Mucosa of descending colon (tissue), 3 donors: ENCODE data around the gene DLD. TPM values are rescaled to one million over a fixed set of nuclear protein-coding genes. Genes with fewer than 3 reads are reported as not detected.

Experiments
- ATAC-seq: fragments of 200-7000 bp; cut with Tn5 transposase; one replicate; pipeline ENCODE4 v1.9.1; 2020; ENCODE audit warnings: mild to moderate bottlenecking, moderate library complexity
- DNase-seq, 3 donors: peaks; one replicate each; pipeline ENCODE4 v3.0.0-alpha.2; 2020
- H3K36me3 ChIP-seq: fragments of 200-600 bp; one replicate; pipeline ENCODE4 v1.8.0; 2021; ENCODE audit warnings: low read depth, mild to moderate bottlenecking
- H3K4me1 ChIP-seq: fragments of 200-600 bp; one replicate; pipeline ENCODE4 v1.8.0; 2021; ENCODE audit warnings: low read depth, mild to moderate bottlenecking
- H3K4me3 ChIP-seq: fragments of 200-600 bp; one replicate; pipeline ENCODE4 v1.8.0; 2021; ENCODE audit warnings: mild to moderate bottlenecking
- H3K9me3 ChIP-seq: fragments of 200-600 bp; one replicate; pipeline ENCODE4 v1.8.0; 2021; ENCODE audit warnings: mild to moderate bottlenecking
- CTCF ChIP-seq: fragments of 200-600 bp; IDR thresholded peaks from one replicate; pipeline ENCODE4 v1.8.0; 2022; ENCODE audit warnings: antibody characterized with exemption, mild to moderate bottlenecking
- intact Hi-C, 2 donors: fragments of 100-400 bp; cut with DNase I in 1 of 2; cut with micrococcal nuclease in 1 of 2; formaldehyde crosslinking; loops; one replicate each; pipeline versions ENCODE4 v1.11.0 to v1.11.1; 2022; cut with DNase I, micrococcal nuclease
- total RNA-seq, 3 donors: library from RNA; stranded (reverse); fragmentation: NEBNext Ultra II Directional in 2 of 3; extraction: Animal tissue kit (Norgen Biotek cat#: 25700) in 2 of 3; gene quantifications; one replicate each; pipeline versions ENCODE4 v1.2.1 to v1.2.4, GENCODE V29; 2021 to 2023
- donor health status: DM: no; HTN: no; CAD: no; lungs with moderate emphysema.
- donor health status: DM: no; HTN: no; CAD: no.
- donor health status: DM: no; HTN: yes; CAD: no.

The DLD gene
- total RNA-seq, 3 donors from 2014 or later, result 108 to 150 (median 113) TPM

- no peak for TF ChIP-seq CTCF
- ATAC-seq (no peak), DNase-seq (no peak)
- H3K4me1 ChIP-seq, result no peaks in the 10 kb centered on the region
- no peak overlapping the region for H3K4me3 ChIP-seq
- H3K9me3 ChIP-seq, result no peaks in the 10 kb centered on the region
- intact Hi-C loops, result no loop called here
- no peaks in the 10 kb centered on the region for H3K36me3 ChIP-seq
Measured at GRCh38 chr7:107959527-107959898, 68.5 kb downstream of the DLD start.

- intact Hi-C loops, result no loop called here
- DNase-seq (no peak), ATAC-seq (no peak)
- no peak for TF ChIP-seq CTCF
- Histone ChIP-seq H3K4me1 (no peaks in the 10 kb centered on the region), H3K9me3 (no peaks in the 10 kb centered on the region), H3K4me3 (no peak overlapping the region), H3K36me3 (no peaks in the 10 kb centered on the region)
Measured at GRCh38 chr7:107960272-107960671, 69.3 kb downstream of the DLD start.

- no peak for TF ChIP-seq CTCF
- no peak overlapping the region for H3K4me3 ChIP-seq
- no peaks in the 10 kb centered on the region for H3K9me3 ChIP-seq
- ATAC-seq (no peak), DNase-seq (no peak)
- intact Hi-C loops, result no loop called here
- no peaks in the 10 kb centered on the region for H3K4me1 ChIP-seq
- no peaks in the 10 kb centered on the region for H3K36me3 ChIP-seq
Measured at GRCh38 chr7:107961405-107961804, 70.4 kb downstream of the DLD start.

- Histone ChIP-seq H3K36me3 (no peaks in the 10 kb centered on the region), H3K9me3 (no peaks in the 10 kb centered on the region), H3K4me1 (peaks cover 1% of the 10 kb centered on the region), H3K4me3 (no peak overlapping the region)
- ATAC-seq (no peak), DNase-seq (no peak)
- intact Hi-C loops, result no loop called here
- no peak for TF ChIP-seq CTCF
Measured at GRCh38 chr7:107962817-107963216, 71.8 kb downstream of the DLD start.

- DNase-seq, result no peak
- peaks cover 7% of the 10 kb centered on the region for H3K4me1 ChIP-seq
- intact Hi-C loops, result no loop called here
- H3K36me3 ChIP-seq, result no peaks in the 10 kb centered on the region
- no peaks in the 10 kb centered on the region for H3K9me3 ChIP-seq
- H3K4me3 ChIP-seq, result no peak overlapping the region
- no peak for TF ChIP-seq CTCF
- ATAC-seq, result no peak
Measured at GRCh38 chr7:107964510-107964909, 73.5 kb downstream of the DLD start.

GRCh38 chr7:107966711-107967110 is 75.7 kb downstream of the DLD start:
- Histone ChIP-seq H3K4me1 (peaks cover 7% of the 10 kb centered on the region), H3K9me3 (no peaks in the 10 kb centered on the region), H3K4me3 (no peak overlapping the region), H3K36me3 (no peaks in the 10 kb centered on the region)
- ATAC-seq (peak; percentile 37), DNase-seq (no peak)
- intact Hi-C loops, result no loop called here
- TF ChIP-seq CTCF, result no peak
